ENCODE data around the gene ARPC4.

- TF ChIP-seq CTCF (IDR thresholded peaks at IDR 0.05; ENCODE audit: poor library complexity): no peak
- no peak for TF ChIP-seq EZH2 (IDR thresholded peaks at IDR 0.05; ENCODE audit: borderline replicate concordance)
- TF ChIP-seq EZH2phosphoT487 (IDR thresholded peaks at IDR 0.05; ENCODE audit: low read depth, severe bottlenecking, unreplicated experiment): no peak
Measured at GRCh38 chr3:9833078-9833477, 40.2 kb downstream of the ARPC4 start.
